Activated CD8-positive, alpha-beta T cell treated with anti-CD3 and anti-CD28 coated beads, Interleukin-2, amount 10 ng/mL, durations not matched to agents 7 days and 5 days (primary cell): Measurements from ENCODE around the gene DOHH. TPM values are rescaled to one million over a fixed set of nuclear protein-coding genes. Genes with fewer than 3 reads are reported as not detected.

Source experiments
- ATAC-seq: fragments of 150-1000 bp; cut with Tn5 transposase; one replicate; pipeline ENCODE4 v1.10.0; 2021; ENCODE audit warnings: moderate library complexity
- CTCF ChIA-PET: fragments of 350-600 bp; sonication (Branson Sonifier 250); formaldehyde crosslinking; loops from one replicate; lab custom pipeline; 2021; ENCODE audit warnings: antibody characterized with exemption; lab: Charles Lee
- POLR2A ChIA-PET: fragments of 350-600 bp; sonication (Branson Sonifier 250); formaldehyde crosslinking; loops from one replicate; lab custom pipeline; 2021; ENCODE audit warnings: antibody characterized with exemption; lab: Charles Lee
- DNase-seq: peaks from one replicate; pipeline ENCODE4 v3.0.0-alpha.2; 2020
- H3K27ac Mint-ChIP-seq: one replicate; pipeline ENCODE4 v1.8.0; 2021; ENCODE audit warnings: mild to moderate bottlenecking, mixed read lengths
- H3K27me3 Mint-ChIP-seq: one replicate; pipeline ENCODE4 v1.8.0; 2021; ENCODE audit warnings: low read depth, mixed read lengths
- H3K36me3 Mint-ChIP-seq: one replicate; pipeline ENCODE4 v1.8.0; 2021; ENCODE audit warnings: low read depth, mixed read lengths
- H3K4me1 Mint-ChIP-seq: one replicate; pipeline ENCODE4 v1.8.0; 2021; ENCODE audit warnings: low read depth, mixed read lengths
- H3K4me3 Mint-ChIP-seq: one replicate; pipeline ENCODE4 v1.8.0; 2021; ENCODE audit warnings: mild to moderate bottlenecking, mixed read lengths
- H3K9me3 Mint-ChIP-seq: one replicate; pipeline ENCODE4 v1.8.0; 2022; ENCODE audit warnings: mixed read lengths; ENCODE audit not compliant: insufficient read depth
- total RNA-seq, 2 experiments: library from RNA; stranded (reverse); gene quantifications; one replicate each; pipeline ENCODE4 v1.2.3, GENCODE V29; 2021

DOHH gene, protein sequence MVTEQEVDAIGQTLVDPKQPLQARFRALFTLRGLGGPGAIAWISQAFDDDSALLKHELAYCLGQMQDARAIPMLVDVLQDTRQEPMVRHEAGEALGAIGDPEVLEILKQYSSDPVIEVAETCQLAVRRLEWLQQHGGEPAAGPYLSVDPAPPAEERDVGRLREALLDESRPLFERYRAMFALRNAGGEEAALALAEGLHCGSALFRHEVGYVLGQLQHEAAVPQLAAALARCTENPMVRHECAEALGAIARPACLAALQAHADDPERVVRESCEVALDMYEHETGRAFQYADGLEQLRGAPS
- total RNA-seq, result 10 to 100 TPM; 14.6 to 16.1 TPM

DNA sequence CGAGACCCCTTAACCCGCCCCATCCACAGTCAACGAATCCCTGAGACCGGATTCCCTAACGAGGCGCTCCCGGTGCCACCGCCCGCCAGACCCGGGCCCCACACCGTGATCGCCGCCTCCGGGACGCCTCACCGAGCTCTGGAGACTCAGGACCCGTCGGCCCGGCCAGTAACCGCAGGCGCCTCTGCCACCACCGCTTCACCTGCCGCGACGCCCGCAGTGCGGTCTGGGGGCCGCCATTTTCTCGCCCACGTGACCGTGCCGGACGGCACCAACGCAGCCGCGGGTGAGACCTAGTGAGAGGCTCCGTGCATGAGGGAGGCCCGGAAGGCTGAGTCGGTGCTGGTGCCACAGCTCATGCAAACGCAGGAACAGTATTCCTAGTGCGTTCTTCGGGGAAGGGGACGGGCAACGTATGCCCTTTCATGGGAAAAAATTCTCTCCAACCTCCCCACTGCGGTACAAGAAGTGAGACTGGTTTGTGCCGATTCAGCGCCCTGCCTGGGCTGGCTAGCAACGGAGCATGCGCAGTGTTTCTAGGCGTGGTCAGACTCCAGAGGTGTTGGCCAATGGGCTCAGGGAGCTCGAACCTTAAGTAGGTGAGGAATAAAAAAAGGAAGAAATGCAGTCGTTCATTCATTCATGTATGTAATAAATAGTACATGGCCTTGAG, at the start of gene DOHH:
TSS of gene DOHH (minus strand) at position 246 of the 673 bp plus-strand sequence. CDS start 3,860 bp downstream, outside the sequence.
- peak; percentile 97 for DNase-seq
- ATAC-seq, result peak; percentile 86
- no peaks in the 10 kb centered on the region for H3K9me3 Mint-ChIP-seq
- H3K27me3 Mint-ChIP-seq, result no peaks in the 10 kb centered on the region
- peak within 1 kb of the TSS; percentile 78 for H3K4me3 Mint-ChIP-seq
- H3K36me3 Mint-ChIP-seq, result peaks cover 18% of the 10 kb centered on the region
- POLR2A ChIA-PET, result interaction anchor here (0.5 to 1.6 kb wide), 4 partner anchors 11 to 90 kb away, joined by 3 to 5 read pairs (median 3); no protein-coding TSS in a partner anchor
- H3K27ac Mint-ChIP-seq, result peak within 1 kb of the TSS; percentile 96
- CTCF ChIA-PET, result interaction anchor here (0.8 to 10.1 kb wide), 5 partner anchors 15 to 196 kb away, joined by 3 to 62 read pairs (median 3); partner anchors contain the start of gene SMIM44
- peaks cover 33% of the 10 kb centered on the region for H3K4me1 Mint-ChIP-seq

DNA sequence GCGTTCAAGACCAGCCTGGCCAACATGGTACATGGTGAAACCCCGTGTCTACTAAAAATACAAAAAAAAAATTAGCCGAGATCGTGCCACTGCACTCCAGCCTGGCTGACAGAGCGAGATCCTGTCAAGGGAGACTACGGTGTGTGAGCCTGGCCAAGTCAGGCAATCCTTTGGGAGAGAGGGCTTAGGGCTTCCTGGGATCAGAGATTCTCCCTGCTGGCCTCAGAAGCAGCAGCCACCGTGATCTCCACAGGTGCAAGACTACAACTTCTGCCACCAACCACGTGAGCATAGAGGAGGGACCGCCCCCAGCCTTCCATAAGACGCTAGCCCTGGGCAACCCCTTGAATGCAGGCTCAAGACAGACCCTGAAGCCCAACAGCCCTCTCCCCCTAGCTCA, 49.3 kb upstream of the DOHH start:
- ChIA-PET CTCF (no interaction called here), POLR2A (no interaction called here)
- ATAC-seq (no peak), DNase-seq (no peak)
- H3K4me3 Mint-ChIP-seq, result no peak overlapping the region
- H3K9me3 Mint-ChIP-seq, result no peaks in the 10 kb centered on the region
- H3K36me3 Mint-ChIP-seq, result peaks cover 20% of the 10 kb centered on the region
- no peak overlapping the region for H3K27ac Mint-ChIP-seq
- no peaks in the 10 kb centered on the region for H3K27me3 Mint-ChIP-seq
- peaks cover 27% of the 10 kb centered on the region for H3K4me1 Mint-ChIP-seq

DNA sequence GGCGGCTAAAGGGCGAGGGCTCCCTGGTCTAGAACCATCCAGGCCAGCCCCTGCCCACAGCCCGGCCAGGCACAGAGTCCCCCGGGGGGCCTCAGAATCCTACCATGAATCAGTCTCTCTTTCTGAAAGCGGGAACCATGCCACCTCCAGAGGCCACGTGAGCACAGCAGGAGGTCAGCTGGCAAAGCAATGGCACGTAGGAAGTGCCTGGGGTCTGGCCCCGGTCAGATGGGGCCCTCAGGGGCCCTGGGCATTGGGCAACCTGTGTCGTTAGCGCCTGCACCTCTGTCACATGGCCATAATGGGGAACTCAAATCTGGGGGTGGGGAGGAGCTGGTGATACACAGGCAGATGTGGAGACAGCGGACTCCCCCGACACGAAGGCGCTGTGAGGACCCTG, 48.1 kb upstream of the DOHH start:
- peaks cover 20% of the 10 kb centered on the region for H3K4me1 Mint-ChIP-seq
- no peak for DNase-seq
- peaks cover 18% of the 10 kb centered on the region for H3K36me3 Mint-ChIP-seq
- no peaks in the 10 kb centered on the region for H3K9me3 Mint-ChIP-seq
- ATAC-seq, result no peak
- H3K27ac Mint-ChIP-seq, result peak overlapping the region; percentile 46
- POLR2A ChIA-PET, result interaction anchor here (1.2 kb wide), 1 partner anchor 70 kb away, joined by 3 read pairs; no protein-coding TSS in a partner anchor
- no peaks in the 10 kb centered on the region for H3K27me3 Mint-ChIP-seq
- CTCF ChIA-PET, result interaction anchor here (4.7 kb wide), 1 partner anchor 9 kb away, joined by 32 read pairs; the partner anchor contains the start of gene MFSD12
- no peak overlapping the region for H3K4me3 Mint-ChIP-seq

DNA sequence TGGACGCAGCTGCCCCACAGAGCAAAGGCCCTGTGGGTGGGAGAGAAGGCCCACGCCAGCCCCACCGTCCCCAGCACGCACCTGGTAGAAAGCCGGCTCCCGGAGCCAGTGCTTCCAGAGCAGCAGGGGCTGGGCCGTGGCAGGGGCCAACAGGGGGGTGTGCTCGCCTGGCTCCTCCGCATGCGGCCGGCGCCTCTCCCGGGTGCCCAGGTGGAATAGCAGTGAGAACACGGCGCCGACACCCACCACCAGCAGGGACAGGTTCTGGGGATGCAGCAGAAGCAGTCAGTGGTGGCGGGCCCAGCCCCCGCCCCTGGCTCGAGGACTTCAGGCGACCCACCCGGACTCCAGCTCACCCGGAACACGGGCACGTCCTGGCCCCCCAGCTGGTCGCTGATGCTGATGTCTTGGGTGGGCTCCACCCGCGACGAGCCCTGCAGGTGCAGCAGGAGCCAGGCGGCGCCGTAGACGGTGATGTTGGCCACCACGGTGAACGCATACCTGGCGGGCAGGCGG, 47.4 kb upstream of the DOHH start:
- Mint-ChIP-seq H3K27me3 (no peaks in the 10 kb centered on the region), H3K36me3 (peaks cover 18% of the 10 kb centered on the region), H3K4me3 (no peak overlapping the region), H3K4me1 (peaks cover 16% of the 10 kb centered on the region), H3K9me3 (no peaks in the 10 kb centered on the region), H3K27ac (no peak overlapping the region)
- ChIA-PET POLR2A (interaction anchor here (0.5 to 1.2 kb wide), 2 partner anchors 71 to 925 kb away, joined by 3 to 4 read pairs; no protein-coding TSS in a partner anchor), CTCF (interaction anchor here (1.5 to 4.7 kb wide), 2 partner anchors 9 to 10 kb away, joined by 3 to 32 read pairs; partner anchors contain the start of genes MFSD12 and TEKTIP1)
- ATAC-seq (no peak), DNase-seq (no peak)

DNA sequence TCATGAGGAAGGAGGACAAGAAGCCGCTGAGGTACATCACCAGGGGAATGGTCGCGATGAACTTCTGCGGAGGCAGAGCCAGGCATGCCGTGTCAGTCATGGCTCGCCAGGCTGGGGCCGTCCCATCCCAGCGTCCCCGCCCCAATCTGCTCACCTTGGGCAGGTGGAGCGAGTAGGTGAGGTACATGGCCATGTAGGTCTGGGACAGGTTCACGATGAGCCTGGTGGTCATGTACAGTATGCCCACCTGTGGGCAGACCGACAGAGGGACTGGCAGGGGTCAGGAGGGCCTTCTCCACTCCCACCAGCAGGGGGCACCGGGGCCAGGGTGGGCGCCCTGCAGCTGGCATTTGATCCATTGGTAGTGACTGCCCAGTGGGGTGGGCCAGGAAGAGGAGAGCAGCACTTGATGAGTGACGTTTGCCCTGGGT, 46.8 kb upstream of the DOHH start:
- H3K27ac Mint-ChIP-seq, result no peak overlapping the region
- H3K36me3 Mint-ChIP-seq, result peaks cover 18% of the 10 kb centered on the region
- H3K9me3 Mint-ChIP-seq, result no peaks in the 10 kb centered on the region
- H3K4me1 Mint-ChIP-seq, result peaks cover 13% of the 10 kb centered on the region
- peak; percentile 34 for ATAC-seq
- DNase-seq, result peak; percentile 52
- no peak overlapping the region for H3K4me3 Mint-ChIP-seq
- H3K27me3 Mint-ChIP-seq, result no peaks in the 10 kb centered on the region
- CTCF ChIA-PET, result interaction anchor here (1.5 to 4.7 kb wide), 2 partner anchors 8 to 10 kb away, joined by 3 to 32 read pairs; partner anchors contain the start of genes MFSD12 and TEKTIP1
- POLR2A ChIA-PET, result no interaction called here

DNA sequence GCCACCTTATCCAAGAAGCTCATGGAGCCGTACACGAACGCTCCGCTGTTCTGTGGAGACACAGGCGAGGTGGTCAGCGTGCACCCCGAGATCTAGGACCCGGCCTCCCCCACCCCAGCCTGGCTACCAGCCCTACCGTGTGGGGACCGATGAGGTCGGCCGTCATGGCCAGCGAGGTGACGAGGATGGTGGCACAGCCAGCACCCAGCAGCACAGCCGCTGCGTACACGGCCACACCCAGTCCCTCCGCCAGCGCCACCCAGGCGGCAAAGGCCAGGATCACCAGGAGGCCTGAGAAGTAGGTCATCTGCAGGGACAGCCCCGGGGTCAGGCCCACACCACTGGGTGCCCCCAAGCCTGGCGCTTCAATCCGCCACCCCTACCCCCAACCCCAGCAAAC, 45.6 kb upstream of the DOHH start:
- ATAC-seq (no peak), DNase-seq (no peak)
- ChIA-PET CTCF (interaction anchor here (1.7 to 4.7 kb wide), 4 partner anchors 8 to 44 kb away, joined by 3 to 32 read pairs (median 14); partner anchors contain the start of gene MFSD12), POLR2A (interaction anchor here (2.2 kb wide), 1 partner anchor 11 kb away, joined by 6 read pairs; the partner anchor contains the start of gene MFSD12)
- Mint-ChIP-seq H3K27me3 (no peaks in the 10 kb centered on the region), H3K4me1 (peaks cover 7% of the 10 kb centered on the region), H3K9me3 (no peaks in the 10 kb centered on the region), H3K27ac (peak overlapping the region; percentile 20), H3K36me3 (peaks cover 18% of the 10 kb centered on the region), H3K4me3 (no peak overlapping the region)

DNA sequence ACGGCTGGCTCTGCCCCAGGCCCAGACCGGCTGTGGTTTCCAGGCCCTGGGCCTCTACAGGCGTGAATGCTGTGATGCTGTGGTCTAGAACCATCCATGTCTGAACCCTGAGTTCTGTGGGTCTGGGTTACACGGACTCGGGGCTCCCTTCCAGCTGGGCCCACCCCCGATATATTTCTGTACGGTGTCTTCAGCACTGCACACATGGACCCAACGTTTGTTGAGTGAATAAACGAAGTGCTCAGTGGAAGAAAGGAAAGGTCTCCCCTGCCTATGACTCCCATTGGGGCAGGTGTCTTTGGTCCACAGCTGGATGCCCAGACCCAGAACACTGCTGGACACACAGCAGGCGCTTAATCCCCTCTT, 45.2 kb upstream of the DOHH start:
- ATAC-seq, result no peak
- Mint-ChIP-seq H3K9me3 (no peaks in the 10 kb centered on the region), H3K4me3 (no peak overlapping the region), H3K4me1 (peaks cover 5% of the 10 kb centered on the region), H3K27ac (peak overlapping the region; percentile 20), H3K27me3 (no peaks in the 10 kb centered on the region), H3K36me3 (peaks cover 15% of the 10 kb centered on the region)
- ChIA-PET CTCF (interaction anchor here (1.1 to 4.7 kb wide), 8 partner anchors 9 to 595 kb away, joined by 3 to 32 read pairs (median 6); partner anchors contain the start of gene MFSD12), POLR2A (interaction anchor here (2.2 kb wide), 1 partner anchor 11 kb away, joined by 6 read pairs; the partner anchor contains the start of gene MFSD12)
- DNase-seq, result no peak

DNA sequence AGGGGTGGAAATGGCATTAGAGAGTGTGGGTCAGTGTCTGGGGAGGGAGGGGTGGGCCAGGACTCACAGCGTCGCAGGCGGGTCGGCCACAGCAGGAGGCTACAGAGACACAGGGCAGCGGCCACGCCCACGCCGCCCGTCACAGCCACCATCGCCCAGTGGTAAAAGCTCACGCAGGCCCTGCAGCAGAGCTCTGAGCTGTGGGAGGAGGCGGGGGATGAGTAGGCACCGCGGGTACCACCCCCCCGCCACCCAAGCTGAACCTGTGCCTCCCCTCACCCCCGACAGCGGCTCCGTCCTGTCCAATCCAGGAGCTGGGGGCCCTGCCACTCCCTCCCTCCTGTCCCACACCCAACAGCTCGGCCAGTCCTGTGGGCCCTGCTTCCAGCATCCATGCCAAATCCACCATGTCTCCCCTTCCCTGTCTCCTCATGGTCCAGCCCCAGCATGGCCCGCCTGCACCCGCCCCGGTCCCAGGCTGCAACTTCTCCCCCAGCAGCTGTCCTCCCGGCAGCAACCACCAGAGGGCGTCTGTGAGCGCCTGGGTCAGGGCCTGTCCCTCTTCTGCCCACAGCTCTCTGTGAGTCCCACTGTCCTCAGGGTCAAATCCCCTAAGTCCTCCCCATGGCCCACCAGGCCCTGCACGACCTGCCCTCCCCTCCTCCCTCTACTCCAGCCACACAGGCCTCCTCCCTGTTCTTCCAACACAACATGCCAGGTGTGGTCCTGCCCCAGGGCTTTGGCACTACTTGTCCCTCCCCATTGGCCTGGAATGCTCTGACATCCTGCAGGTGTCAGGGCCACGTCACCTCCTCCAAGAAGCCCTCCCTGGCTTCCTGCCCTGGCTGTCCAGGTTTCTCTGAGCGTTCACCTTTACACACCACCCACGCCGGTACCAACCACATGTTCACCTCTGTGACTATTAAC, 44.5 kb upstream of the DOHH start:
- POLR2A ChIA-PET, result interaction anchor here (1.0 to 2.2 kb wide), 2 partner anchors 10 to 12 kb away, joined by 6 read pairs; partner anchors contain the start of gene MFSD12
- CTCF ChIA-PET, result interaction anchor here (0.6 to 4.7 kb wide), 13 partner anchors 9 to 595 kb away, joined by 3 to 32 read pairs (median 3); partner anchors contain the start of genes DAPK3, DOHH and MFSD12
- Mint-ChIP-seq H3K9me3 (no peaks in the 10 kb centered on the region), H3K36me3 (peaks cover 15% of the 10 kb centered on the region), H3K4me3 (no peak overlapping the region), H3K4me1 (peaks cover 5% of the 10 kb centered on the region), H3K27ac (peak overlapping the region; percentile 61), H3K27me3 (no peaks in the 10 kb centered on the region)
- ATAC-seq (peak; percentile 69), DNase-seq (peak; percentile 82)

DNA sequence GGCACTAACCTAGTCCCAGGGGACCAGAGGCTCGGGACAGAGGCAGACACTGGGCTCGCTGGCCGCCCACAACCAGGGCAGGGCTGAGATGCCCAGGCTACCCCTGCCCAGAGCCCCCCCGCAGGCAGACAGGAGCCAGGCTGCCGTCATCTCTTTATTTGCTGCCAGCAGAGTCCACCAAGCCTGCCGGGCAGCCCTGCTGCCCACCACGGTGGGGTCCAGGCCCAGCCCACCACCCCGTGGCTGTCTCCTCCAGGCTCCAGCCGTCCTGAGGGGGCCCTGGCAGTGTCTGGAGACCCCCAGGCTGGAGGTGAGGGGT, 43.5 kb upstream of the DOHH start:
- no peak for ATAC-seq
- H3K9me3 Mint-ChIP-seq, result no peaks in the 10 kb centered on the region
- H3K36me3 Mint-ChIP-seq, result peaks cover 22% of the 10 kb centered on the region
- CTCF ChIA-PET, result interaction anchor here (3.1 kb wide), 1 partner anchor 10 kb away, joined by 22 read pairs; no protein-coding TSS in a partner anchor
- POLR2A ChIA-PET, result no interaction called here
- H3K4me3 Mint-ChIP-seq, result no peak overlapping the region
- no peak for DNase-seq
- no peaks in the 10 kb centered on the region for H3K27me3 Mint-ChIP-seq
- H3K27ac Mint-ChIP-seq, result no peak overlapping the region
- peaks cover 5% of the 10 kb centered on the region for H3K4me1 Mint-ChIP-seq

DNA sequence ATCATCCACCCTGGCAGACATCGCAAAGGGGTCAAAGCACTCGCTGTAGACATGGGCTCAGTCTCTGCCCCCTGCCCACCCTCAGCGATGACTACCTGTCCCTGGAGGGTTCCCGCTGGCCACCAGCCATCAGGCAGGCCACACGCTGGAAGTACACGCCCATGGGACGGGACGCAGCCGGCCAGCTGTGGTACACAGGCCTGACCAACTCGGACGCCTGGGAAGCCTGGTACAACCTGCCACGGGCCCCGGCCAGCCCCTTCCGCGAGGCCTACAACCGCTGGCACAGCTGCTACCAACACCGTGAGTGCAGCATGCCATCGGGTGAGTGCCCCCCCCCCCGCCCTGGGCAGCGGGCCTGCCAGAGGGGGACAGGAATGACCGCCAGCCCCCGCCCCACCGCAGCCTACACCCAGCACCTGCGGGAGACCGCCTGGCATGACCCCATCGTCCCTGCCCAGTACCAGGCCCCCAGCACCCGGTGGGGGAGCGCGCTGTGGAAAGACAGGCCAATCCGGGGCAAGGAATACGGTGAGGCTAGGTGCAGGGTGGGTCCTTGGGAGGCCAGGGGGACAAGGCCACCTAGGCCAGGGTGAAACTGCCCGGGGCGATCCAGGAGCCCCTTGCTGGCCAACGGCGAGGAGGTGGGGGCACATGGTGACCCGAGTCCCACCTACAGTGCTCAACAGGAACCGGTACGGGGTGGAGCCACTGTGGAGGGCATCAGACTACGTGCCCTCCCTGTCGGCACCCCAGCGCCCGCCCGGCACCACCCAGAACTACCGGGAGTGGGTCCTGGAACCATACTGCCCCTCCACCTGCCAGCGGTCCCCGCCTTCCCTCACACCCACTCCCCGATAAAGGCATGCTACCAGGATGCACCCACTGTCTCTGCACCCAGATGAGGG, 42.9 kb upstream of the DOHH start:
- DNase-seq, result no peak
- ChIA-PET CTCF (interaction anchor here (3.1 kb wide), 1 partner anchor 11 kb away, joined by 22 read pairs; no protein-coding TSS in a partner anchor), POLR2A (no interaction called here)
- Mint-ChIP-seq H3K36me3 (peaks cover 24% of the 10 kb centered on the region), H3K27ac (no peak overlapping the region), H3K4me1 (peaks cover 5% of the 10 kb centered on the region), H3K4me3 (no peak overlapping the region), H3K9me3 (no peaks in the 10 kb centered on the region), H3K27me3 (no peaks in the 10 kb centered on the region)
- ATAC-seq, result no peak
